Cardiac muscle cell (in vitro differentiated cells and primary cell): ENCODE data around the gene RCOR1. TPM values are rescaled to one million over a fixed set of nuclear protein-coding genes. Genes with fewer than 3 reads are reported as not detected.

ENCODE experiments used
- DNase-seq, 2 donors: peaks; one replicate each; pipeline versions ENCODE4 v3.0.0 to v3.0.0-alpha.2; 2010 to 2017; ENCODE audit warnings: low read depth in 1 of 2, low spot score in 1 of 2
- H3K27ac ChIP-seq: fragments of 200-600 bp; sonication (generic); 2 replicates; pipeline ENCODE4 v1.5.1; 2016
- H3K27me3 ChIP-seq: fragments of 200-600 bp; sonication (generic); 2 replicates; pipeline ENCODE4 v1.6.0; 2016; ENCODE audit warnings: control low read depth
- H3K36me3 ChIP-seq: fragments of 200-600 bp; sonication (generic); 2 replicates; pipeline ENCODE4 v1.5.1; 2016; ENCODE audit warnings: control low read depth
- H3K4me1 ChIP-seq: fragments of 200-600 bp; sonication (generic); 2 replicates; pipeline ENCODE4 v1.8.1; 2017; ENCODE audit warnings: low read depth, mild to moderate bottlenecking, mixed run types
- H3K4me3 ChIP-seq: fragments of 200-600 bp; sonication (generic); 2 replicates; pipeline ENCODE4 v1.5.1; 2016; ENCODE audit warnings: mild to moderate bottlenecking
- H3K9me3 ChIP-seq: fragments of 200-600 bp; sonication (generic); 2 replicates; pipeline ENCODE4 v1.5.1; 2017; ENCODE audit warnings: low read depth, mild to moderate bottlenecking, control low read depth
- CTCF ChIP-seq: IDR thresholded peaks from 2 replicates; pipeline ENCODE4 v1.5.1; 2012; ENCODE audit warnings: low read depth, mild to moderate bottlenecking, low read length
- polyA plus RNA-seq: library from polyadenylated mRNA; unstranded; fragments of >200 nt; fragmentation: Nextera tagmentation; extraction: Ambion mirVana; gene quantifications from 2 replicates; pipeline ENCODE4 v1.2.1, GENCODE V29; 2016
- total RNA-seq: library from RNA; depleted of rRNA; stranded (reverse); fragments of >200 nt; gene quantifications from 2 replicates; pipeline ENCODE4 v1.2.3, GENCODE V29; 2016

Gene RCOR1
- total RNA-seq (11.8 and 17.0 TPM in 2 replicates), polyA plus RNA-seq (5.3 and 8.9 TPM in 2 replicates)

GRCh38 chr14:102591944-102592762 lies at the start of gene RCOR1:
Gene RCOR1 (plus strand): TSS chr14:102592649. CDS start chr14:102592887, 238 bp downstream.
- Histone ChIP-seq H3K27me3 (no peaks in the 10 kb centered on the region), H3K4me3 (peak within 1 kb of the TSS; percentile 100), H3K4me1 (peaks cover 22% of the 10 kb centered on the region), H3K27ac (peak within 1 kb of the TSS; percentile 98), H3K9me3 (no peaks in the 10 kb centered on the region), H3K36me3 (no peaks in the 10 kb centered on the region)
- TF ChIP-seq CTCF = no peak
- peak; percentile 98 to 99 for DNase-seq

- H3K4me1 ChIP-seq = no peaks in the 10 kb centered on the region
- no peak overlapping the region for H3K27ac ChIP-seq
- TF ChIP-seq CTCF = no peak
- DNase-seq = no peak
- H3K36me3 ChIP-seq = no peaks in the 10 kb centered on the region
- H3K9me3 ChIP-seq = no peaks in the 10 kb centered on the region
- no peak overlapping the region for H3K4me3 ChIP-seq
- H3K27me3 ChIP-seq = peaks cover 25% of the 10 kb centered on the region
Measured at GRCh38 chr14:102544046-102544746, 48.3 kb upstream of the RCOR1 start.

DNA sequence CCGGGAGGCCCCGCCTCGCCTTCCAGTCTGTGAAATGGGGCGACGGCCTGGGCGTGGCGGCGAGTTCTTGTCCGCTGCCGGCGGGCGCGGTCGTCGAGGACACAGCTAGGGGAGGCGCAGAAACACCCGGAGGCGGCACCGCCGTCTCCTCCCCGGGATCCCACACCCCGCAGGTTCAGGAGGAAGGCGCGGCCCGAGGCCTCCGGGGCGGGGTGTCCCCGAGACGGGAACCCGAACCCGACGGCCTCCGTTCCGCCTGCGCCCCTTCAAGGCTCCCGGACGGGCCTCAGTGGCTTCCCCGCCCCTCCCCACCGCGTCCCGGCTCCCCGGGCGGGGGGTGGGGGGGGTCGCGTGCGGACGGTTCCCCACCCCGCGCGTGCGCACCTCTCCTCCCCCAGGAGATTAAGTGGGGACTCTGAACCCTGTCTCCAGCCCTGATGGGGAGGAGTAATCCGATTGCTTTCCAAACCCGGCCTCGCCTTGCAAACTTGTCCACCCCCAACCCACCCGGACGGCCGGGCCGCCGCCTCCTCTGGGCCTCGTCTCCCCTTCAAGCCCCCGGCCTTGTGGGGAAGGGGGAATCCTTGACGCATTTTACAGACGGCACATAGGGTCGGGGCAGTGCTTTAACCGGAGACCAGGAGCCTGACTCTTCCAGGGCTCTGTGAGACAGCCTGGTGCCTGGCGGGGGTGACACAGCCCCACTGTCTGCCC lies 47.5 kb upstream of the RCOR1 start:
- DNase-seq = no peak
- H3K9me3 ChIP-seq = no peaks in the 10 kb centered on the region
- H3K4me3 ChIP-seq = no peak overlapping the region
- H3K27ac ChIP-seq = no peak overlapping the region
- H3K4me1 ChIP-seq = no peaks in the 10 kb centered on the region
- no peak for TF ChIP-seq CTCF
- peaks cover 25% of the 10 kb centered on the region for H3K27me3 ChIP-seq
- H3K36me3 ChIP-seq = no peaks in the 10 kb centered on the region

DNA sequence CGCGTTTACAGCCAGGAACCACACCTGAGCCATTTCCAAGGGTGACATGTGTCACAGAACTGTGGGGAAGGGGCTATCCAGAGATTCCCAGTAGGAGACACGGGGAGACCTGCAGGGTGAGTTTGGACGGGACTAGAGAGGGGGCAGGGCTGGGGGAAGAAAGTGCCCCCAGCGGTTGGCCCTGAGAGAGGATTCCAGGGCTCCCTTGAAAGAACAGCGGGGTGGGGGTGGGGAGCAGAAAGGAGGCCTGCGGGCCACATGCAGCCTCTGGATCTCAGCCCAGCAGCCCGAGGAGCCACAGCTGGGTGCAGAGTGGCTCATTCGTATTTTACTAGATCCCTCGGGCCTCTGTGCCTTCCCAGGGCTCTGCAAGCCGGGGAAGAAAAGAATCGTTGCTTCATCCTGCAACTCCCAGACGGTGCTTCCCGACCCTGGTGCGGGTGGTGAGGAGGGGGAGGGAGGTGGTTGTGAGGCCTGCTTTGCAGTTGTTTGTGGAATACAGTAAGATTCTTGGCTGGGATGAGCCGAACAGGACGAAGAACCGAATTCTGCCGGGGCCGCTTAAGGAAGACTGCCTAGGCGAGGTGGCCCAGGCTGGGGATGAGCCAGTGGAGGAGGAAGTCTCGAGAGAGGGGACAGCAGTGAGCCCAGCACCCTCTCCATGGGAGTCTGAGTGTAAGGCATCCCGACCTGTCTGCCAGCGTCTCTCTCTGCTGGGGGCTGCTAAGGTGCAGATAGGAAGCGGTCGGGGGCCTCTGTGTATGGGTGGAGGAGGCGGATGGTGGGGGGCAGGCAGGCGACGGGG lies 46.8 kb upstream of the RCOR1 start:
- no peak overlapping the region for H3K27ac ChIP-seq
- H3K4me3 ChIP-seq = no peak overlapping the region
- peak in 1 of 2 donors; percentile 83 for DNase-seq
- no peaks in the 10 kb centered on the region for H3K9me3 ChIP-seq
- H3K27me3 ChIP-seq = peaks cover 25% of the 10 kb centered on the region
- H3K4me1 ChIP-seq = no peaks in the 10 kb centered on the region
- peak; percentile 22 for TF ChIP-seq CTCF
- no peaks in the 10 kb centered on the region for H3K36me3 ChIP-seq
